Mucosa of descending colon (tissue), 3 donors: ENCODE measurements around the gene DSCAML1. TPM values are rescaled to one million over a fixed set of nuclear protein-coding genes. Genes with fewer than 3 reads are reported as not detected.

ENCODE experiments used
- ATAC-seq: fragments of 200-7000 bp; cut with Tn5 transposase; one replicate; pipeline ENCODE4 v1.9.1; 2020; ENCODE audit warnings: mild to moderate bottlenecking, moderate library complexity
- DNase-seq, 3 donors: peaks; one replicate each; pipeline ENCODE4 v3.0.0-alpha.2; 2020
- H3K36me3 ChIP-seq: fragments of 200-600 bp; one replicate; pipeline ENCODE4 v1.8.0; 2021; ENCODE audit warnings: low read depth, mild to moderate bottlenecking
- H3K4me1 ChIP-seq: fragments of 200-600 bp; one replicate; pipeline ENCODE4 v1.8.0; 2021; ENCODE audit warnings: low read depth, mild to moderate bottlenecking
- H3K4me3 ChIP-seq: fragments of 200-600 bp; one replicate; pipeline ENCODE4 v1.8.0; 2021; ENCODE audit warnings: mild to moderate bottlenecking
- H3K9me3 ChIP-seq: fragments of 200-600 bp; one replicate; pipeline ENCODE4 v1.8.0; 2021; ENCODE audit warnings: mild to moderate bottlenecking
- intact Hi-C, 2 donors: fragments of 100-400 bp; cut with DNase I in 1 of 2; cut with micrococcal nuclease in 1 of 2; formaldehyde crosslinking; loops; one replicate each; pipeline versions ENCODE4 v1.11.0 to v1.11.1; 2022; cut with DNase I, micrococcal nuclease
- total RNA-seq, 3 donors: library from RNA; stranded (reverse); fragmentation: NEBNext Ultra II Directional in 2 of 3; extraction: Animal tissue kit (Norgen Biotek cat#: 25700) in 2 of 3; gene quantifications; one replicate each; pipeline versions ENCODE4 v1.2.1 to v1.2.4, GENCODE V29; 2021 to 2023
- TF ChIP-seq, protein P1 (sequence below): fragments of 200-600 bp; IDR thresholded peaks from one replicate; pipeline ENCODE4 v1.8.0; 2022; ENCODE audit warnings: antibody characterized with exemption, mild to moderate bottlenecking
- donor health status: DM: no; HTN: no; CAD: no; lungs with moderate emphysema.
- donor health status: DM: no; HTN: no; CAD: no.
- donor health status: DM: no; HTN: yes; CAD: no.

DSCAML1 gene
- total RNA-seq, 3 donors from 2014 or later = 5.0 to 5.5 (median 5.3) TPM

DNA sequence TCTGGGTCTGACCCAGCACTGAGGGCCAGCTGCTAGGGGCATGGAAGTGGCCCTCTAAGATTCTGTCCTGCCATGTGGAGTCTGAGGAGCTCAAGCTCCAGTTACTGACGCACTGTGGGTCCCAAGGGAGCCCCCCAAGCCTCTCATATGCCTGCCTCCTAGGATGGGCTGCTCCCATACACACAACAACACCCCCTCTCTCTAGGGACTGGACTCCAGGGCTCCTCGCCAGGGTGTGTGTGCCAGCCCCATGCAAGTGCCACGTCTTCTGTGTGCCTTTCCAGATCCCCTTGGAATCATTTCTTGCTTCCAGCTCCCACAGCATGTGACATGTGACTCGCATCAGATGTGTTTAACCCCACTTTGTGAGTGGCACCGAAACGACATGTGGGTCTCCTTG lies 234.9 kb downstream of the DSCAML1 start:
- Histone ChIP-seq H3K4me1 (no peaks in the 10 kb centered on the region), H3K36me3 (no peaks in the 10 kb centered on the region), H3K9me3 (no peaks in the 10 kb centered on the region), H3K4me3 (no peak overlapping the region)
- intact Hi-C loops = no loop called here
- no peak for ATAC-seq
- peak in 1 of 3 donors; percentile 13 for DNase-seq
- TF ChIP-seq, protein P1, sequence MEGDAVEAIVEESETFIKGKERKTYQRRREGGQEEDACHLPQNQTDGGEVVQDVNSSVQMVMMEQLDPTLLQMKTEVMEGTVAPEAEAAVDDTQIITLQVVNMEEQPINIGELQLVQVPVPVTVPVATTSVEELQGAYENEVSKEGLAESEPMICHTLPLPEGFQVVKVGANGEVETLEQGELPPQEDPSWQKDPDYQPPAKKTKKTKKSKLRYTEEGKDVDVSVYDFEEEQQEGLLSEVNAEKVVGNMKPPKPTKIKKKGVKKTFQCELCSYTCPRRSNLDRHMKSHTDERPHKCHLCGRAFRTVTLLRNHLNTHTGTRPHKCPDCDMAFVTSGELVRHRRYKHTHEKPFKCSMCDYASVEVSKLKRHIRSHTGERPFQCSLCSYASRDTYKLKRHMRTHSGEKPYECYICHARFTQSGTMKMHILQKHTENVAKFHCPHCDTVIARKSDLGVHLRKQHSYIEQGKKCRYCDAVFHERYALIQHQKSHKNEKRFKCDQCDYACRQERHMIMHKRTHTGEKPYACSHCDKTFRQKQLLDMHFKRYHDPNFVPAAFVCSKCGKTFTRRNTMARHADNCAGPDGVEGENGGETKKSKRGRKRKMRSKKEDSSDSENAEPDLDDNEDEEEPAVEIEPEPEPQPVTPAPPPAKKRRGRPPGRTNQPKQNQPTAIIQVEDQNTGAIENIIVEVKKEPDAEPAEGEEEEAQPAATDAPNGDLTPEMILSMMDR = no peak

DNA sequence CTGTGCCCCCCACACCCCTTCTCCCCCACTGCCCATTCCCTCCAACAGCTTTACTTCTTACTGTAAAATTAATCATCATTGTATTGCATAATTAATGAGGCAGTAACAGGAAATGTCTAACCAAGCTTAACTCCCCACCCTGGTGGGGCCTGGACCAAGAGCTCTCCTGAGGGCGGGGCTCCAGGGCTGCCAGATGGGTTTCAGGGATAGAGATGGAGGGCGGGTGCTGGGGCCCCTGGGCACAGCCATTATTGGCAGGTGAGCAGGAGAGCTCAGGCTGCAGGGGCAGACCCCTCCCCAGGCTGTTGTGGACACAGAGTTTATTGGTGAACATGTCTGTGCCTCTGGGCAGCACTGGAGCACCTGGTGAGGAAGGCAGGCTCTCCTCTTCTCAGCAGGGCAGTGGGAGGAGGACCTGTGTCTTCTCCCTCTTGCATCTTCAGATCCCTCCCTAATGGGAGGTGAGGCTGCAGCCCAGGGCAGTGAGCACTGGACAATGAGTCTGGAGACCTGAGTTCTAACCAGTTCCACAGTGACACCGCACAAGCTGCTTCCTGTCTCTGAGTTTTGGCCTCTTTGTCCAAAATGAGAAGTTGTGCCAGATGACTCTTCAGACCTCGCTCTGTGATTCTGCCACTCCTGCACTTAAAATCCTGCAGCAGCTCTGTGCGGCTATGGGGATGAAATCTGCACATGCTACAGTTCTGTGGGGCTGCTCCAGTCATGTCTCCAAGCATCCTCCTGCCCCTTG lies 236.1 kb downstream of the DSCAML1 start:
- intact Hi-C loops = no loop called here
- H3K4me1 ChIP-seq = no peaks in the 10 kb centered on the region
- no peaks in the 10 kb centered on the region for H3K36me3 ChIP-seq
- TF ChIP-seq, protein P1 = no peak
- peak; percentile 12 for ATAC-seq
- DNase-seq = peak in 1 of 3 donors; percentile 18
- no peaks in the 10 kb centered on the region for H3K9me3 ChIP-seq
- no peak overlapping the region for H3K4me3 ChIP-seq

DNA sequence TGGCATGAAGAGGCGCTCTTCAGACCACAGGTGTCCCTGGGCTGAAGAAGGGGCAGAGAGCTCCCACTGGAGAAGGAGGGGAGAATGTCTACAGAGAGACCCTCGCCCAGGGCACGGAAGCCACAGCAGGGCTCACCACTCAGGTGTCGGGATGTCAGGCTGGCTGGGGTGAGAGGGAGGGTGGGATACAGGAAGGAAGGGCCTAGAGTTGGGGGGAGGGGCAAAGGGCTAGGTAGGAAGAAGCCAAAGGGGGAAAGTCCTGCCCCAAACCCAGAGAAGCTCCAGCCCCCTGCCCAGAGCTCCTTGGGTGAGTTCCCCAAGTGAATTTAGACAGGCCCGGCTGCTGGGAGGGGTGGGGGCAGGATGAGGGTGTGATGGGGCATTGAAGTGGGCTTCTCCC lies 237.3 kb downstream of the DSCAML1 start:
- Histone ChIP-seq H3K36me3 (no peaks in the 10 kb centered on the region), H3K4me1 (no peaks in the 10 kb centered on the region), H3K4me3 (no peak overlapping the region), H3K9me3 (no peaks in the 10 kb centered on the region)
- TF ChIP-seq, protein P1 = no peak
- intact Hi-C loops = no loop called here
- ATAC-seq (no peak), DNase-seq (peak in 1 of 3 donors; percentile 27)

DNA sequence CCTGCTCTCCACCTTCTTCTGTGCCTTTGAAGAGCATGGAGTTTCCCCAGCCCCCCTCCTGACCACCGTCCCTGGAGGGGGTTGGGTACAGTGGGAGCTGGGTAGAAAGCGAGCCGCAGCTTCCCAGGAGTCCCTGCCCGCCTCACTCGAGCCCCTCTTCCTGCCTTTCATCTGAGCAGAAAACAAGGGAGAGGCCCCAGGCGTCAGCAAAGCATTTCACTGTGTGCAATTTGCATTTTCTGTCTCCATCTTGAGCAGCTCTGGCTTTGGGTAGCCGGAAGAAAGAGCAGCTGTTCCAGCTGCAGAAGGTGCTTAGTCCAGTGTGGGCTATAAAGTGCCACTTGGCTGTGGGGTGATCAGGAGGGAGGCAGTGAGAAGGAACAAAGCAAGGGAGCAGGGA lies 239.7 kb downstream of the DSCAML1 start:
- Histone ChIP-seq H3K9me3 (no peaks in the 10 kb centered on the region), H3K4me3 (no peak overlapping the region), H3K4me1 (no peaks in the 10 kb centered on the region), H3K36me3 (no peaks in the 10 kb centered on the region)
- intact Hi-C loops = no loop called here
- TF ChIP-seq, protein P1 = no peak
- no peak for DNase-seq
- no peak for ATAC-seq

DNA sequence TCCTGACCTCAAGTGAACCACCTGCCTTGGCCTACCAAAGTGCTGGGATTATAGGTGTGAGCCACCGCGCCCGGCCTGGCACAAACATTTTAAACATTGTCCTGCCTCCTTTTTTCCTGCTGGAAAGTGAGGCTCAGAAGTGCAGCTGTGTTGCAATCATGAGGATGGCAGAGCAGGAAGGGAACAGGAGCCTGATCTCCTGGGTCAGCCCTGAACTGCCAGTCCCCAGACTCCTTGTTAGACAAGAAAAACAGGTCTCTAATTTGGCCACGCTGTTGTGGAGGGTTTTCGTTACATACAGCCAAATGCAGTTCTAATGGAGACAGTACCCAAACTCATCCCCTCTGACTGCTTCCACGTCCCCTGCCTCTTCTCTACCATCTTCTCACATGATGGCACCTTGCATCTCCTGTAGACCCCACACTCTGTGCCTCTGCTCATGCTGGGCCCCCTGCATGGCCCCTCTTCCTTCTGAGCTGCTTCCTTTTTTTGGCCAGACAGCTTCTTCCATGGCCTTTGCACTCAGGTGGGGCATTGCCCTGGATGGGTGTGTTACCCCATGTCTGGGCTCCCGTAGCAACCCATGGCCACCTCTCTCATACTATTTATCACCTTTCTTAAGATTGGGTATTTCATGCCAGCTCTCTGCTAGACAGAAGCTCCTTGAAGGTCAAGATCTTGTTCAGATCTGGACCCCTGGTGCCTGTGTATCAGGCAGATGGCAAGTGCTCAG lies 242.2 kb downstream of the DSCAML1 start:
- H3K9me3 ChIP-seq = no peaks in the 10 kb centered on the region
- no peak for DNase-seq

More for the DNA sequence above, 242.2 kb downstream of the DSCAML1 start:
- Histone ChIP-seq H3K4me1 (no peaks in the 10 kb centered on the region), H3K4me3 (no peak overlapping the region), H3K36me3 (no peaks in the 10 kb centered on the region)
- ATAC-seq = peak; percentile 65
- intact Hi-C loops = no loop called here
- TF ChIP-seq, protein P1 = no peak
